GM21447 (cell line): ENCODE results near the gene UPB1.

Experiments used
- ATAC-seq: cut with Tn5 transposase; IDR thresholded peaks from one replicate; pipeline ENCODE4 v1.9.1; 2021; ENCODE audit not compliant: unreplicated experiment

UPB1 gene

GRCh38 chr22:24503843-24504338, 8.8 kb downstream of the UPB1 start:
- ATAC-seq, result no peak

GRCh38 chr22:24504540-24504939, 9.4 kb downstream of the UPB1 start:
- ATAC-seq, result no peak

GRCh38 chr22:24504956-24505736, 10.0 kb downstream of the UPB1 start:
- ATAC-seq, result no peak

- no peak for ATAC-seq
Observed at GRCh38 chr22:24506802-24507438, 11.8 kb downstream of the UPB1 start.

- no peak for ATAC-seq
Observed at GRCh38 chr22:24507716-24508115, 12.6 kb downstream of the UPB1 start.

DNA sequence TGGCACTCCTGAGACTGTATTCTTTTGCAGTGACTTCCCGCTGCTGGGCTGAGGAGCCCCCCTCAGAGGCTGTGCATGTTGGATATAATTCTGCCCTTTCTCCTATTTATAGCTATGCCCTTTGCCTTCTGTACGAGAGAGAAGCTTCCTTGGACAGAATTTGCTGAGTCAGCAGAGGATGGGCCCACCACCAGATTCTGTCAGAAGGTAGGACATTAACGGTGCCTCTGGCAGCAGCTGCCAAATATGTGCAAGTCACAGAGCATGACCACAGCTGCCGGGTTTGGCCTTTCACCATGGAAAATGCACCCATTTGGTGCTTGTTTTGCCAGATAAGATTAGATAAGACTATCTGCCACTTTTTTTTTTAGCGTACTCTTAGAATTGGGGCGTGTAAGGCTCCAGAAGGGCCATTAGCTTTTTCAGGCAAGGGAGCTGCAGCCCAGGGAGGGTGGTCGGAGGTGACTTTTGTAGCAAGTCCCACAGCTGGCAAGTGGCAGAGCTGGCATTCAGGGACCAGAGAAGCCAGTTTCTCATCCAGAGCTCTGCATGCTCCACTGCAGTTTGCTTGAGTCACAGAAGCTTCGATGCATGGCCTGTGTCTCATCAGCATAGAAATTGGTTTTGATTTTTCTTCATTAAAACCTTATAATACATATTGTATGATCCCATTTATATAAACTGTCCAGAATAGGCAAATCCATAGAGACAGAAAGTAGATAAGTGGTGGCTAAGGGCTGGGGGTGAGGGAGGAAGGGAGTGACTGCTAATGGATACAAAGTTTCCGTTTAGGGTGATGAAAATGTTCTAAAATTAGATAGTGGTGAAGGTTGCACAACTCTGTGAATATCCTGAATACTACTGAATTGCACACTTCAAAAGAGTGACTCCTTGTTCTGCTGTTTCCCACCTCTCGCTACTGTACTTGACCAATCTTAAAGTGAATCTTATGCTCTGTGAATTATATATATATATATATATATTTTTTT, 15.8 kb downstream of the UPB1 start:
- ATAC-seq, result no peak

DNA sequence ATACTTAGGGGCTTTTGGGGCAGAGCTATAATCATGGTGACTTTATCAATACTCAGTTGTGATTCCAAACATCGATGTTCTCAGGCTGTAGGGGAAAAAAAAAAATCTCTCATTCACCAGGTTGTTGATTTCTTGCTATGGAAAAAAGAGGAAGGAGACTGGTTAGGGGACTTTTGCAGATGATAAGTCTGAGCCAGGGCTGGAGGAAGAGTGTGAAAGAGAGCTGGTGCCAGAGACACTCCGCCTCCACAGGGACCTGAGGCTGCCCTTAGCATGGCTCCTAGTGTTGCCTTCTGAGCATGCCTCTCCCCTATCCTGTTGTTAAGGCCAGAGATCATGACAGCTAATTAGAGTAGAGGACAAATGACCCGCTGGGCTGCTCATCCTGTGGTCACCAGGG, 16.9 kb downstream of the UPB1 start:
- ATAC-seq, result no peak

DNA sequence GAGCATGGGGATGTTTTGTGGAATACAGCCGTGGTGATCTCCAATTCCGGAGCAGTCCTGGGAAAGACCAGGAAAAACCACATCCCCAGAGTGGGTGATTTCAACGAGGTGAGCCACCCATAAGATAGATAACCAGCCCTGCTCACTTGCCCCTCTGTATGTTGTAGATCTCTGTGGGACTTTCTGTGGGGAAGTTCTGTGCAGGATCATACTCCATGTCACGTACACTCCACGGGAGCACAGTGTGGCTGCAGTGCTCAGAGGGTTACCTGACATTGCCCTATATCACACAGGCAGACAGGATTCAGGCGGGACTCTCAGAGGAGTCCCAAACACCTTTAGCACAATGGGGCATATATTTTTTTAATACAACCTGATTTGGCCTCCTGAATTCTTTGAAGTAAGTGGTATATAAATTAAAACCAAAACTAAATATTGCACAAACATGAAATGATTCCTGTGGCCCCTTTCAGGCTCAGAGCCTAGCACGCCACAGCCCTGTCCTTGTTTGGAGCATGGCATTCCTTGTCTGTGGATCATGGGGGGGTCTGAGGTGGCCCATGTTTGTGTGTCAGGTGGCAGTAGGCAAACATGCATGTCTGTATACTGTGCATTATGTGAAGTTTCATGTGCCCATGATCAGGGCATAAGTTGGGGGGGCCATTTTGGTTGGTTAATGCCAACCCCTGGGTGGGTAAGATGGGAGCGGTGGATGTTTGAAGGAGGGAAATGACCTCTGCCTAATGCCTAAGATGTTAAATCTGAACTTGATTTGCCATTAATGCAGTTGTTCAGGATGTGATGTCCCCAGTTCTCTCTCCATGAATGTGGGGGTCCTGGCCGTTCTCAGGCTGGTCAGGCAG, 18.5 kb downstream of the UPB1 start:
- ATAC-seq, result no peak

GRCh38 chr22:24514241-24515026, 19.3 kb downstream of the UPB1 start:
- no peak for ATAC-seq

DNA sequence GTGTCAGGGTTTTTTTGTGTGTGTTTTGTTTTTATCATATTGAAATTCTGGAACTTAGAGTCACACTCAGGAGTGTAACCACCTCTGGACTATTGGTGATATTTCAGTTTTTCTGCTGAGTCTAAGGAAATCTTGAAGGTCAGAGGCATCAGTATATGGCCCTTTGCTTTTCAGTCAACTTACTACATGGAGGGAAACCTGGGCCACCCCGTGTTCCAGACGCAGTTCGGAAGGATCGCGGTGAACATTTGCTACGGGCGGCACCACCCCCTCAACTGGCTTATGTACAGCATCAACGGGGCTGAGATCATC, 19.9 kb downstream of the UPB1 start:
- no peak for ATAC-seq

DNA sequence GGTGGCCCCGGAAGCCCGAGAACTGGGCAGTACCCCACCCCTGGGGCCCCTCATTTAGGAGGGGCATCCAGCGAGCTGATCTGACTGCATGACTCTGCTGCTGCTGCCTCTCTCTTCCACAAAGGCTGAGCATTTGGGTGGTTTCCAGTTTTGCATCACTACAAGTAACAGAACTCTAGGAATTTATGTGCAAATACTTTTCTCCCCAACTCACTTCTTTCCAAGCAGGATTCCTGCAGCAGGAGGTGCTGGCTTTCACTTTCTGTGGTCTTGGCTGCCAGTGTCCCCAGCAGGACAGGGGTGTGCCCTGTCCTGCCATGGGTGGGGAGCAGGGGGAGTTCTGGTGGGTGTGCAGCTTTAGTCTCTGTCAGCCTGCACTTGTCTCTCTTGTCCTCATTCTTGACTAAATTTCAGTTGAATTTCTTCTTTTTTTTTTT, 21.2 kb downstream of the UPB1 start:
- no peak for ATAC-seq

- no peak for ATAC-seq
Observed at GRCh38 chr22:24517446-24517845, 22.3 kb downstream of the UPB1 start.

DNA sequence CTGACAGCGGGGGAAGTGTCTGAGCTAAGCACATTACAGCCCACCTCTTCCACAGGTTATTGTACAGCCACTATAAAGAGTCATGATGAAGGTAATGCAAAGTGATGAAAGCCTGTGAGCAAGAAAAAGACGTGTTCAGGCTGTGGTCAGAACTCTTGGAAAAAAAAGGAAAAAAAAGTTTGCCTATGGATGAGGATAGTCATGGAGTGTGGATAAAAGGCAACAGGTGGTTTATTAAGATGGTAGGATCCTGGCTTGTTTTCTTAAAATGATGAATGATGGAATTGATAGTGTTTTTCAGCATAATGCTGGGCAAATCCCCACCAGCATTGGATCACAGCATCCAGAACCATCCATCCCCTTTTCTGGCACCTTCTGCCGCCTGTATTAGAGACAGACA, 23.1 kb downstream of the UPB1 start:
- no peak for ATAC-seq

GRCh38 chr22:24518771-24519485, 23.8 kb downstream of the UPB1 start:
- no peak for ATAC-seq

DNA sequence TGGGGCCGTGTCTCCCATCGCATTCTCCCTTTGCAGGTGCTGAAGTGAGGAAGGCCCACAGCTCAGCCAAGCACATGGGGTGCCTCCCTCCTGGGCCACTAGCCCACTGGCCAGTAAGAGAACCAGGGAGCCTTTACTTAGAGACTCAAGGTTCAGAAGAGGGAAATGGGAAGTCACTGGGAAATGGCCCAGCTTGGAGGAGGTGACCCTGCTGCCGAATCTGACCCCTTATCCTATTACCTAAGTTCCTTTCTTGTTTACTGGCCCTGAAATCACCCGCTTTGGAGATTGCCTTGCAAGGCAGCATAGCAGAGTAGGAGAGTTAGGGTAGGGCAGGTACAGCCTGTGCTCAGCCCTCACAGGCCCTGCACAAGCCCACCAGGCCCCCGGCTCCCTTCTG, 24.4 kb downstream of the UPB1 start:
- no peak for ATAC-seq

- no peak for ATAC-seq
Observed at GRCh38 chr22:24521791-24522245, 26.7 kb downstream of the UPB1 start.

DNA sequence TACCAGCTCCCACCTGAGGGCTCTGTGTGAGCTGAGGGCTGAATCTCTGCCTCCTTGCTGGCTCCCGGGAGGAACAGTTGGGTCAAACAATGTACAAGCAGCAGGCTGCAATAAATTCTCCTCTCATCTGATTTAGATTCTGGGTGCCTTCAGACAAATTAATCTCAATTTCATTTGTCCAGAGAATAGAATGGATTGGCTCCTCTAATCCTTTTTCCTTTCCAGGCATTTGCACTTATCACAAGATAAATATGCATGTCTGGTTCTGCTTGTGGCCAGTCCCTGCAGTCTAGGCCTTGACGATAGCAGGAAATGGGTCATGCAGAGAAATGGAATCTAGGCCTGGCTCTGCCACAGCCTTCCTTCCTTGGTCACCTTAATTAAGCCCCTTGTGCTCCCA, 28.7 kb downstream of the UPB1 start:
- ATAC-seq, result no peak

DNA sequence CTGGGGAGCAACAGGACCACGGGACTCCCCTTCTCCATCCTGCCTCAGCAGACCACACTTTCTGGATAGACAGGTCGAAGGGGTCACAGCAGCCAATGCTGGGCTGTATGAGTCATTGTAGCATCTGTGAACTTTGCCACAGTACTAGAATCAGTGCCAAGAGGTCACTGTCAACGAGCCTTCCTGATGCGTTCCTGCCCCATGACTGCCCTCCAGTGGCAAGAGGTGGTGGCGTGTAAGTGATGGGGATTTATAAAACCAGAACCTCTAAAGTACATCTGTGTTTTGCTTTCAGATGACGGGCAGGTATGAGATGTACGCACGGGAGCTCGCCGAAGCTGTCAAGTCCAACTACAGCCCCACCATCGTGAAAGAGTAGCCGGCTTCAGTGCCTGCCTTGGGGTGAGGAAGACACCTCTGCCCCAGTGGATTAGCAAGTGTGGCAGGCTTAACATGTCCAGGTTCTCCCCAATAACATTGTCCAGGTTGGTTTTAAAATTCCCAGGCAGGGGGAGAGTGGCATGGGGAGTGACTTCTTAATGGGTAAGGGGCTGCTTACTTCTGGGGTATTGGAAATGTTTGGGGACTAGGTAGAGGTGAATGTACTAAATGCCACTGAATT, 30.4 kb downstream of the UPB1 start:
- peak; percentile 78 for ATAC-seq

DNA sequence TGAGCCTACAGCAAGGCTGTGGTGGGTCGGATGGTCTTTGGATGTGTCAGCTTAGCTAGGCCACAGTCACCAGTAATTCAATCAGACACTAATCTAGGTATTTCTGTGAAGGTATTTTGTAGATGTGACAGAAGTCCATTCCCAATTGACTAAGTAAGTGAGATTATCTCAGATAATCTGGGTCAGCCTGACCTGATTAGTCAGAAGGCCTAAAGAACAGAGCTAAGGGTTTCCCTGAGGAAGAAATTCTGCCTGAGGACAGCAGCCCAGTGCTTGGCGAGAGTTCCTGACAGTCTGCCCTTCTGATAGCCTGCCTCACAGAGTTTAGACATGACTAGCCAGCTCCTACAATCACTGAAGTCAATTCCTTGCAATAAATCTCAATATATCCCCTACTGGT, 31.1 kb downstream of the UPB1 start:
- ATAC-seq, result no peak
